ENCODE measurements around the gene ZNRF1.
"Not testable (repeated sequence)": the region's sequence is repeated elsewhere in the genome, so short reads cannot be mapped to it uniquely, and the experiment has no call there.

GRCh38 chr16:75129421-75130149 is 130.8 kb downstream of the ZNRF1 start:
- TF ChIP-seq CTCF, POLR2A (IDR thresholded peaks at IDR 0.05): not testable (repeated sequence)
